HG02970 (cell line): Measurements from ENCODE around the gene PPP1R18.
A peak's percentile ranks its signal among the peaks of the same experiment; 100 is the strongest.
"Not testable (repeated sequence)": the region's sequence is repeated elsewhere in the genome, so short reads cannot be mapped to it uniquely, and the experiment has no call there.

Source experiments
- ATAC-seq: cut with Tn5 transposase; IDR thresholded peaks from one replicate; pipeline ENCODE4 v1.9.1; 2021; ENCODE audit warnings: mild to moderate bottlenecking, moderate library complexity, moderate number of reproducible peaks; ENCODE audit not compliant: unreplicated experiment, low FRiP score

PPP1R18 gene

GRCh38 chr6:30719791-30720737 is 33.6 kb upstream of the PPP1R18 start, which contains the start of gene TUBB:
TUBB (plus strand) TSS chr6:30720352; CDS start chr6:30720507, 155 bp downstream.
- ATAC-seq = no peak

GRCh38 chr6:30719356-30719755 is 32.9 kb upstream of the PPP1R18 start:
- ATAC-seq = no peak

GRCh38 chr6:30717845-30718720 is 31.6 kb upstream of the PPP1R18 start:
- ATAC-seq = not testable (repeated sequence)

DNA sequence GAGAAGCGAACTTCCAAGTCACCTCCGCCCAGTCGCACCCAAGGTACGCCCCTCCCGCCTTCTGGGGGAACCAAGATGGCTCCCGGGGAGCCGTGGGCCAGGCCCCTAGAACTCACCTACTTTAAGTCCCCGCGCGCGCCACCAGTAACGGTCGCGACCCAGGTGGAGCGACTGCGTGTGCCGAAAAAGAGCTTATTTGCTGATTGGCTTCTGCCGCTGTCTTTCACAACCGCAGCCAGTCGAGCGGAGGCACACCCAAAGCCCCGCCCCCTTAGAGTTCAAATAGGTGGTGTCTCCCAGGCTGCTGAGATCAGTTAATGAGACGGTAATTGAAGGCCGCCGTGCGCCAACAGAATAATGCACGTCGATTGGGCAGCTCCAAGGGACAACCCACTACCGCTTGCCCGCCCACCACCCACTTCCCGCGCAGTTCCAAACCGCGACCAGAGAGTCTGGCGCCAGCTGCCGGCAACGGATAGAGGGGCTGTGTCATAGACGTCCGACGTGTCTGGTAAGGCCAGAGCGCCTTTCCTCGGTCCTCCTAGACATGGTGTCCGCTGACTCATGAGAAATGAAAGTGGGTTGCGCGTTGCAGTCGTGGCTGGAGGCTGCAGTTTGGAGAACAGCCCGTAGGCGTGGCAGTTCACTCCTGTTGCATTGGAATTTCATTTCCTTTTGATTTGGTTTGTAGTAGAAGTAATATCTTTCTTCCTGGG is 30.8 kb upstream of the PPP1R18 start, which contains the start of gene MDC1:
Gene MDC1 (minus strand): TSS at position 153 of the 716 bp plus-strand sequence. CDS start 2,106 bp downstream, outside the sequence.
- peak; percentile 66 for ATAC-seq

- ATAC-seq = no peak
Observed at GRCh38 chr6:30716879-30717128, 30.4 kb upstream of the PPP1R18 start.

DNA sequence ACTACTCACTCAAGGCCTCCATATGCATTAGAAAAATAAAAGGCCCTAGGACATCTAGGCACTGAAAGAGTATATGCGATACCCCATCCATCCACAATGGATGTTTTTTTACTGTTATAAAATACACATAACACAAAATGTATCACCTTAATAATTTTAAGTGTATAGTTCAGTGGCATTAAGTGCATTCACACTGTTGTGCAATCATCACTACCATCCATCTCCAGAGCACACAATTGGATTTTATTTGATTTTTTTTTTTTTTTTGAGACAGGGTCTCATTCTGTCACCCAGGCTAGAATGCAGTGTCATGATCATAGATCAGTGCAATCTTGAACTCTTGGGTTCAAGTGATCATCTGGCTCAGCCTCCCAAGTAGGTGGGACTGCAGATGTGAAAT is 27.8 kb upstream of the PPP1R18 start:
- no peak for ATAC-seq

DNA sequence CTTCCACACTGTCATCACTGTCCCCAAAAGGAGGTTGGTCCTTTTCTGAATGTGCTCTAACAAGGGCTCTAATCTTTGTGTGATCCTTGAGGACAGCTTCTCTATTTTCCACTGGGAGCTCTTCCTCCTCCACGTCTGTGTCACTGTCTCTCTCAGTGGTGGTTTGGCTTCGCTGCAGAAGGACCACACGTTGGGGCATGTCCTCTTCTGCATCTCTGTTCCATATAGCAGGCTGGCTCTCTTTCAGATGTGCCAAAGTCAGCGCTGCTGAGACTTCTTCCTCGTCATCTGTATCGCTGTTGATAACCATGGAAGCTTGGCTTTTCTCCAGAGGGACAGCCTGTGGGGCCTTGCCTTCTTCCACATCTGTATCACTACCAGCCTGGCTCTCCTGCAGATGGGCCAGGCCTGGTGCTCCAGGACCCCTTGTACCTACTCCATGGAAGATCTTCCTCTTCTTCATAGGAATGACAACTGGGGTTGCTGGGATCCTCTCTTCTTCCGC is 26.0 kb upstream of the PPP1R18 start:
- no peak for ATAC-seq

DNA sequence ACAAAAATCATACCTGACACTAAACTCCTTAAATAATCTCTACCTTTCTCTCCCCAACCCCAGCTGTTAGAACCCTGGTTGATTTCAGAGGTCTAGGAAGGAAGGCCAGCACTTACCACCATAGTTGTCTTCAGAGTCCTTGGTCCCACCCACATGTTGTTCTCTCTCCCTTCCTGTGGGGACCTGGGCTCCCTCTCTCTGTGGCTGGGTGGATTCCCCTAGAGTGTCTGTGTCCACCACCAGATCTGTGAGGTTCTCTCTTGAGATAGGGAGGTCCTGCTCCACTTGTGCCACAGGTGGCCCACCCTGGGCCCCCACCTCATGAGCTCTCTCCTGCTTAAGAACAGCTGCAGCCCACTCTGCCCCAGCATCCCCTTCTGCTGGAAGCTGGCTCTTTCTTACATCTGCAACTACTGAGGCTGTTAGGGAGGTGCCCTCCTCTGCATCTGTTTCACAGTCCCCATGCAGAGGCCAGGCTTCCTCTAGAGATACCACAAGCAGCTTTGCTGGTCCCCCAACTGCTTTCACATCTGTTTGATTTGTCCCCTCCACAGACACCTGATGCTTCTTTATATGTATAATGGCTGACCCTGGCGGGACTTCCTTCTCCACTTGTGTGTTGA is 25.4 kb upstream of the PPP1R18 start:
- no peak for ATAC-seq

DNA sequence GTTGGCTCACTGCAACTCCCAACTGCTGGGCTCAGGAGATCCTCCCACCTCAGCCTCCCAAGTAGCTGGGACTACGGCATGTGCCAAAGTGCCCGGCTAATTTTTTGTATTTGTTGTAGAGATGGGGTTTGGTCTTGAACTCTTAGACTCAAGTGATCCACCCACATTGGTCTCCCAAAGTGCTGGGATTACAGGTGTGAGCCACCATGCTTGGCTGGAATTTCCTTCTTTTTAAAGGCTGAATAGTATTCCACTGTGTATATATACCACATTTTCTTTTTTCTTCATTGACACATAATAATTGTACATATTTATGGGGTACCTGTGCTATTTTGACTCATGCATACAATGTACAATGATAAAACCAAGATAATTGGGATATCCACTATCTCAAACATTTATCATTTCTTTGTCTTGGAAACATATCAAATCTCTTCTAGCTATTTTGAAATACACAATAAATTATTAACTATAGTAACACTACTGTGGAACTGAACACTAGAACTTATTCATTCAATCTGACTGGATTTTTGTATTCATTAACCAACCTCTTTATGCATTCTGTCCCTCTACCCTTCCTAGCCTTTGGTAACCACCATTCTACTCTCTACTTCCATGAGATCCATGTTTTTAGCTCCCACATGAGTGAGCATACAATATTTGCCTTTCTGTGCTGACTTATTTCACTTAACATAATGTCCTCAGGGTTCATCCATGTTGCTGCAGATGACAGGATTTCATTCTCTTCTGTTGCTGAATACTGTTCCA is 22.8 kb upstream of the PPP1R18 start:
- no peak for ATAC-seq

GRCh38 chr6:30707281-30707850 is 20.9 kb upstream of the PPP1R18 start:
- ATAC-seq = no peak

DNA sequence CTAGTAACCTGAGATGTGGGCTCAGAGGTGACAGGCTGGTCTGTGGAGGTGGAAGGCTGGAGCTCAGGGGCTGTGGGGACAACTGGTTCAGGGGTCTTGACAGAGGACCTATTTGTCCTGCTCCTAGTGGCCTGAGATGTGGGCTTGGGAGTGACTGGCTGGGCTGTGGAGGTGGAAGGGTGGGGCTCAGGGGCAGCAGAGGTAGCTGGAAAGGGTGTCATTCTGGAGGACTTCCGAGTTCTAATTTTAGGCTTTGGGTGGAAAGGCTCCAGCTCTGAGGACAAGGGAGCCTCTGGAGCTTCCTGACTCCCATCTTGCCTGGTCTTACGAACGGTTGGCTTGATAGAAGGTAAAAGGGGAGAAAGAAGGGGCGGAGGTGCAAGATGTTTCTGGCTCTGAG is 19.2 kb upstream of the PPP1R18 start:
- ATAC-seq = no peak

DNA sequence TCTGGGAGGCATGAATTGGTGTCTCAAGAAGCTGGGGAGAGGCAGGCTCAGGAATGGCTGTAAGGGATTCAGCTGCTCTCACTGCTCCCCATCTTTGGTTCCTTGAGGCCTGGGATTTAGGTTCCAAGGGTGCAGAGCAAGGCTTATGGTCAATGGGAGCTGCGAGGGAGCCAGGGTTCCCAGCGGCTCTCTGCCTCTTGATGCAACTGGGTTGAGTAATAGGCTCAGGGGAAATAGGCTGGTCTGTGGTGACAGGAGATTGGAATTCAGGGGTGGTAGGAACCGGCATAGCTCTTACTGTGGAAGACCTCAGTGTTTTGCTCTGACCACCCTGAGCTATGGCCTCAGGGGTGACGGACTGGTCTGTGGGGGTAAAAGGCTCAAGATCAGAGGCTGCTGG is 17.4 kb upstream of the PPP1R18 start:
- ATAC-seq = no peak

DNA sequence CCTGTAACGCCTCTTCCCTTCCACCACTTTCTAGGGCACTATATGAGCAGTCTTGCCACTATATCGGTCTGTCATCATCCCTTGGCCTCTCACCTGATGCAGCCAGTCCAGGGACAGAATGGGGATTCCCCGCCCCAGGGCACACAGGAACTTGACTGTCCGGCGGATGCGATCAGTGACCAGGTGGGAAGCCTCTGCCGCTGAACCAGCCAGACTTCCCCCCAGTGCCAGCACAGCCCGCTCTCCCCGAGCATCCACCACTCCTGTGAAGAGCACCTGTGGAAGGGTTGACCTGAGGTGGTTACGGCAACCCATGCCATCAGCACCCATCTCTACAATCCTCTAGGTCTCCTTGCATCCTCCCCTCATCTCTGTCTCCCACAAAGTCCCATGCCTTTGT is 16.6 kb upstream of the PPP1R18 start:
- no peak for ATAC-seq

DNA sequence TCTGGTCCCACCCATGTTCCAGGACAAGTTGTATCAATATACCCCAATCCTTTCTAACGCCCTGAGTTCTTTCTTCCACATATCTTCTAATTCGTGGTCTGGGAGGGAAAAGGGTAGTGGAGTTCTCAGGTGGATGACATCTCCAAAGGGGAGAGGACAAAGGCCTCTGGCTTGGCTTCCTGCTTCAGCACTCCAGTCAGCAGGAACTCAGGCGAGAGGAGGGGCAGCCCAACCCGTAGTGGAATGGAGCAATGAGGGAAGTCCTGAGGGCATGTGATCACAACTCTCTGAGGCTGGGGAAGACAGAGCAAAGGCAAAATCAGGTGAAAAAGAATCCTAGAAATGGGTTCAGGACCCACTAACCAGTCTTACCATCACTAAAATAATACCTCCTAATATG is 13.9 kb upstream of the PPP1R18 start:
- ATAC-seq = no peak

GRCh38 chr6:30696432-30696831 is 10.0 kb upstream of the PPP1R18 start:
- ATAC-seq = no peak

- ATAC-seq = no peak
Observed at GRCh38 chr6:30691208-30691847, 4.9 kb upstream of the PPP1R18 start.

GRCh38 chr6:30690403-30691207 is 4.2 kb upstream of the PPP1R18 start, which contains the start of gene NRM:
NRM (minus strand) TSS chr6:30690984; CDS start chr6:30690974, 10 bp downstream.
- no peak for ATAC-seq

- ATAC-seq = no peak
Observed at GRCh38 chr6:30689985-30690384, 3.5 kb upstream of the PPP1R18 start.
